ENCODE data around the gene DMRTC2. TPM values are rescaled to one million over a fixed set of nuclear protein-coding genes. Genes with fewer than 3 reads are reported as not detected.

The DMRTC2 gene
- not detected in 2 replicates for total RNA-seq (2022)
- Bru-seq, nascent RNA = not detected
- BruChase-seq, experiment 1, labeled RNA remaining after a 6-hour chase = not detected
- not detected for BruChase-seq, experiment 2, labeled RNA remaining after a 2-hour chase
- long read RNA-seq = 0 reads

GRCh38 chr19:41845001-41845050 is at the start of gene DMRTC2:
DMRTC2 (plus strand) TSS chr19:41845042; CDS start chr19:41847429, 2,387 bp downstream.
- H3K27me3 Mint-ChIP-seq (ENCODE audit: insufficient read depth, unreplicated experiment) = peaks cover 53% of the 10 kb centered on the region
- intact Hi-C loops (cut with micrococcal nuclease) = no loop called here
- ChIA-PET CTCF (interaction anchor here (1.6 kb wide), 1 partner anchor 9 kb away, joined by 5 read pairs; no protein-coding TSS in a partner anchor), POLR2A (no interaction called here)
- TF ChIP-seq, protein P1, sequence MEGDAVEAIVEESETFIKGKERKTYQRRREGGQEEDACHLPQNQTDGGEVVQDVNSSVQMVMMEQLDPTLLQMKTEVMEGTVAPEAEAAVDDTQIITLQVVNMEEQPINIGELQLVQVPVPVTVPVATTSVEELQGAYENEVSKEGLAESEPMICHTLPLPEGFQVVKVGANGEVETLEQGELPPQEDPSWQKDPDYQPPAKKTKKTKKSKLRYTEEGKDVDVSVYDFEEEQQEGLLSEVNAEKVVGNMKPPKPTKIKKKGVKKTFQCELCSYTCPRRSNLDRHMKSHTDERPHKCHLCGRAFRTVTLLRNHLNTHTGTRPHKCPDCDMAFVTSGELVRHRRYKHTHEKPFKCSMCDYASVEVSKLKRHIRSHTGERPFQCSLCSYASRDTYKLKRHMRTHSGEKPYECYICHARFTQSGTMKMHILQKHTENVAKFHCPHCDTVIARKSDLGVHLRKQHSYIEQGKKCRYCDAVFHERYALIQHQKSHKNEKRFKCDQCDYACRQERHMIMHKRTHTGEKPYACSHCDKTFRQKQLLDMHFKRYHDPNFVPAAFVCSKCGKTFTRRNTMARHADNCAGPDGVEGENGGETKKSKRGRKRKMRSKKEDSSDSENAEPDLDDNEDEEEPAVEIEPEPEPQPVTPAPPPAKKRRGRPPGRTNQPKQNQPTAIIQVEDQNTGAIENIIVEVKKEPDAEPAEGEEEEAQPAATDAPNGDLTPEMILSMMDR (IDR thresholded peaks at IDR 0.05; ENCODE audit: unreplicated experiment) = no peak
- no peak within 1 kb of the TSS for H3K4me3 Mint-ChIP-seq (ENCODE audit: unreplicated experiment)
- no peak within 1 kb of the TSS for H3K27ac Mint-ChIP-seq (ENCODE audit: low read depth, unreplicated experiment)
- no TSS peak for BruUV-seq (replicated peaks)
- no peaks in the 10 kb centered on the region for H3K4me1 Mint-ChIP-seq (ENCODE audit: insufficient read depth, unreplicated experiment)
- H3K9me3 Mint-ChIP-seq (ENCODE audit: unreplicated experiment) = peaks cover 11% of the 10 kb centered on the region
- H3K36me3 Mint-ChIP-seq (ENCODE audit: insufficient read depth, unreplicated experiment) = no peaks in the 10 kb centered on the region
- no peak for DNase-seq (ENCODE audit: unreplicated experiment)

DNA sequence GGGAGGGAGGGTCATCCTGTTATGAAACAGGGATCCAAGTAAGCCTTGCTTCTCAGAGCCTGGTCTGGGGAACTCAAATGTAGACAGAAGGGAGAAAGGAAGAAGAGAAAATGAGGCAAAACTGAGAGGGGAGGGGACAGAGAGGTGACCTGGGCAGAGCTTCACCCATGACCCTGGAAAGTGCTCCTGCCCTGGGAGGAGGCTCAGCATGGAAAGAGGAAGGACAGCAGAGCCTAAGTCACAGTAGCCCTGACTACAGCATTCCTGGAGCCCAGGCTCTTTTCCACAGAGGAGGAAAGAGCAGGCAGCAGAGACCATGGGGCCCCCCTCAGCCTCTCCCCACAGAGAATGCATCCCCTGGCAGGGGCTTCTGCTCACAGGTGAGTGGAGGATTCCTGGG is 48.5 kb upstream of the DMRTC2 start, which contains the start of gene CEACAM3:
Gene CEACAM3 (plus strand): TSS at position 226 of the 400 bp plus-strand sequence. CDS start 91 bp downstream, at position 317.
- no TSS peak for BruUV-seq (replicated peaks)

GRCh38 chr19:41796901-41797300 is 47.9 kb upstream of the DMRTC2 start:
- Mint-ChIP-seq H3K27ac (ENCODE audit: low read depth, unreplicated experiment) (no peak overlapping the region), H3K9me3 (ENCODE audit: unreplicated experiment) (no peaks in the 10 kb centered on the region), H3K4me3 (ENCODE audit: unreplicated experiment) (no peak overlapping the region), H3K4me1 (ENCODE audit: insufficient read depth, unreplicated experiment) (peaks cover 10% of the 10 kb centered on the region), H3K27me3 (ENCODE audit: insufficient read depth, unreplicated experiment) (peaks cover 70% of the 10 kb centered on the region), H3K36me3 (ENCODE audit: insufficient read depth, unreplicated experiment) (no peaks in the 10 kb centered on the region)
- intact Hi-C loops (cut with micrococcal nuclease) = loop anchor here (5.0 kb wide), 1 partner anchor 155 kb away; no protein-coding TSS in a partner anchor
- TF ChIP-seq, protein P1 (IDR thresholded peaks at IDR 0.05; ENCODE audit: unreplicated experiment) = no peak
- no peak for DNase-seq (ENCODE audit: unreplicated experiment)
- BruUV-seq (replicated peaks) = no TSS peak
- ChIA-PET CTCF (interaction anchor here (0.6 to 2.7 kb wide), 4 partner anchors 12 to 42 kb away, joined by 3 to 33 read pairs (median 12); no protein-coding TSS in a partner anchor), POLR2A (no interaction called here)

More for the DNA sequence above, 48.5 kb upstream of the DMRTC2 start, which contains the start of gene CEACAM3:
- Mint-ChIP-seq H3K4me1 (ENCODE audit: insufficient read depth, unreplicated experiment) (peaks cover 10% of the 10 kb centered on the region), H3K36me3 (ENCODE audit: insufficient read depth, unreplicated experiment) (no peaks in the 10 kb centered on the region), H3K4me3 (ENCODE audit: unreplicated experiment) (no peak within 1 kb of the TSS), H3K27ac (ENCODE audit: low read depth, unreplicated experiment) (no peak within 1 kb of the TSS), H3K9me3 (ENCODE audit: unreplicated experiment) (no peaks in the 10 kb centered on the region), H3K27me3 (ENCODE audit: insufficient read depth, unreplicated experiment) (peaks cover 70% of the 10 kb centered on the region)
- no peak for DNase-seq (ENCODE audit: unreplicated experiment)
- ChIA-PET POLR2A (no interaction called here), CTCF (interaction anchor here (0.6 to 2.7 kb wide), 13 partner anchors 9 to 168 kb away, joined by 3 to 33 read pairs (median 8); no protein-coding TSS in a partner anchor)
- intact Hi-C loops (cut with micrococcal nuclease) = loop anchor here (5.0 kb wide), 1 partner anchor 156 kb away; no protein-coding TSS in a partner anchor
- TF ChIP-seq, protein P1 (IDR thresholded peaks at IDR 0.05; ENCODE audit: unreplicated experiment) = no peak

DNA sequence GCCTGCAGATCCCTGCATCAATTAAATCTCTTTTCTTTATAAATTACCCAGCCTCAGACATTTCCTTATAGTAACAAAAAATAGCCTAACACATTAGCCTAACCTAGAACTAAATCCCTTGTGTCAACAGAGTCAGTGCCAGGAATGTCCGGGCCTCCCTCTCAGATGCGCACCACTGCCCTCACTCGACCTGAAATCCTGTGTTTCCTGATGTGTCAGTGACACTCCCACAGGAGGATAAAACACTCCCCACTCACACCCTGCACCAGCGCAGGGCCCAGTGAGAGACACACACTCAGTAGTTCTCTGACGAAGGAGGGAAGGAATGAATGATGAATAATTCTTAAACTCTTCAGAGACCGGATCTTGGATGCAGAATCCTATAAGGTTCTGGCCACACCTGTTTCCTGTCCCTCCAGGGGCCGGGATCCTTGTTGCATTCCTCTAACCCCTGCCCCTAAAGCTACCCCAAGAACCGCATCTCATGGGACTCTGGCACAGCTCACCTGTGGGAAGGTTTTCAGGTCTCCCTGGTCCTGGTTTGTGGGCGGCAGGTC is 45.3 kb upstream of the DMRTC2 start:
- H3K27ac Mint-ChIP-seq (ENCODE audit: low read depth, unreplicated experiment) = no peak overlapping the region
- no peak for DNase-seq (ENCODE audit: unreplicated experiment)
- BruUV-seq (replicated peaks) = no TSS peak
- H3K36me3 Mint-ChIP-seq (ENCODE audit: insufficient read depth, unreplicated experiment) = no peaks in the 10 kb centered on the region
- H3K4me3 Mint-ChIP-seq (ENCODE audit: unreplicated experiment) = no peak overlapping the region
- H3K27me3 Mint-ChIP-seq (ENCODE audit: insufficient read depth, unreplicated experiment) = peaks cover 72% of the 10 kb centered on the region
- intact Hi-C loops (cut with micrococcal nuclease) = loop anchor here (5.0 kb wide), 1 partner anchor 153 kb away; no protein-coding TSS in a partner anchor
- ChIA-PET CTCF (interaction anchor here (0.7 to 1.2 kb wide), 3 partner anchors 9 to 153 kb away, joined by 3 read pairs; no protein-coding TSS in a partner anchor), POLR2A (no interaction called here)
- no peaks in the 10 kb centered on the region for H3K9me3 Mint-ChIP-seq (ENCODE audit: unreplicated experiment)
- H3K4me1 Mint-ChIP-seq (ENCODE audit: insufficient read depth, unreplicated experiment) = no peaks in the 10 kb centered on the region
- TF ChIP-seq, protein P1 (IDR thresholded peaks at IDR 0.05; ENCODE audit: unreplicated experiment) = no peak
